Endothelial cell of umbilical vein (primary cell): ENCODE results near the gene CCDC107.

Experiments
- EZH2 ChIP-seq: IDR thresholded peaks from 2 replicates; pipeline ENCODE4 v1.6.1; 2012; ENCODE audit warnings: borderline replicate concordance, low read depth, mild to moderate bottlenecking, moderate library complexity, low read length, inconsistent platforms; ENCODE audit not compliant: severe bottlenecking
- JUN ChIP-seq: IDR thresholded peaks from 2 replicates; pipeline ENCODE4 v1.6.1; 2011; ENCODE audit warnings: borderline replicate concordance, low read depth; ENCODE audit not compliant: insufficient read length, insufficient read depth
- MYC ChIP-seq: IDR thresholded peaks from one replicate; pipeline ENCODE4 v1.6.1; 2011; ENCODE audit warnings: mild to moderate bottlenecking, low read depth, low read length
- POLR2A ChIP-seq: IDR thresholded peaks from 2 replicates; pipeline ENCODE4 v1.6.1; 2012; ENCODE audit warnings: low read depth, mild to moderate bottlenecking, control low read depth, low read length
- POLR2AphosphoS5 ChIP-seq: IDR thresholded peaks from 2 replicates; pipeline ENCODE4 v1.6.1; 2012; ENCODE audit warnings: low read depth, mild to moderate bottlenecking, control low read depth, low read length, moderate library complexity; ENCODE audit not compliant: insufficient read depth
- TF ChIP-seq, protein P1 (sequence below), 2 donors: IDR thresholded peaks; 1 replicate in 1 of 2; 2 replicates in 1 of 2; pipeline ENCODE4 v1.5.1; 2011; ENCODE audit warnings: low read length in 2 of 2, mild to moderate bottlenecking in 2 of 2, moderate library complexity in 2 of 2, control low read depth in 1 of 2, inconsistent platforms in 1 of 2, low read depth in 1 of 2; ENCODE audit not compliant: insufficient read depth in 1 of 2; ENCODE audit errors: extremely low read depth in 1 of 2
- TF ChIP-seq, protein P2 (sequence below): IDR thresholded peaks from 2 replicates; pipeline ENCODE4 v1.6.1; 2011; ENCODE audit not compliant: insufficient read depth, insufficient read length

DNA sequence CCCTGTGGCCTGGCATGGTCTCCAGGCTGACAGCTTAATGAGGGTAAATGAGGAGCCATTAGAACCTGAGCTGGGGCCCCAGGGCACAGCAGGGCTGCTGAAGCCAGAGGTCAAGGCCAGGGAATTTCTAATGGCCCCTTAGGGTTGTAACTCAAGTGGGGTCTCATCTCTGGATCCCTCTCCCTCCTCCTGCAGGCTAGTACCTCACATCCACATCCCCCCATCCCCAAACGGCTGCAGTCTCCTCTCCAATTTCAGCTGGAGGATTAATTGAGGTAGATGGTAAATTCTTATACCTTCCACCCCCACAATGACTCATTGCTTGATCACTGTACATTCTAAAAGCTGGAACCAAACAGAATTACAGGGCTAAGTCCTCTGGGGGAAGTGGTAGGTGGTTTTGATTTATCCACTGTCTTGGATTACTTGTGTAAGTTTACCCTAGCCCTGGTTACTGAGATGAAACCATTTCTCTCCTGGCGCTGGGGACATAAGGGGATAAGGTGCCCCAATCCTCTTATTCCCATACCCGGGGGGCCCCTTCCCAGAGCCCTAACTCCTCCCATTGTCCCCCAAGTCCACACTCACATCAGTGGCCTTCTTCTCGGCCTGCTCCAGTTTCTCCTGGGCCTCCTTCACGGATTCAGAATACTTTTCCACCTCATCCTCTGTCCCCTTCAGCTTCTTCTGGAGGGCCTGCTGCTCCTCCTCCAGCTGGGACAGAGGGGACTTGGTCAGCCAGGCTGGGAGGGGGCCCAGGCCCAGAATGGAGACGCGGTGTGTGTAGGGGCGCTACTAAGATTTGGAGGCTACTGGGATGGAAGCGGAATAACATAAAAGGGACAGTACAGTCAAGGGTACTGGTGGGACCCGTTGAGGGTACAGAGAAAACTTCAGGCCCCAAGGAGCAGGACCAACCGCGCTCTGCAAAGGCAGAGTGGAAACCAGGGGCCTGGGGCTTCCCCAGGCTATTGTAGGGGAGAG lies 30.8 kb downstream of the CCDC107 start:
- TF ChIP-seq, protein P1, sequence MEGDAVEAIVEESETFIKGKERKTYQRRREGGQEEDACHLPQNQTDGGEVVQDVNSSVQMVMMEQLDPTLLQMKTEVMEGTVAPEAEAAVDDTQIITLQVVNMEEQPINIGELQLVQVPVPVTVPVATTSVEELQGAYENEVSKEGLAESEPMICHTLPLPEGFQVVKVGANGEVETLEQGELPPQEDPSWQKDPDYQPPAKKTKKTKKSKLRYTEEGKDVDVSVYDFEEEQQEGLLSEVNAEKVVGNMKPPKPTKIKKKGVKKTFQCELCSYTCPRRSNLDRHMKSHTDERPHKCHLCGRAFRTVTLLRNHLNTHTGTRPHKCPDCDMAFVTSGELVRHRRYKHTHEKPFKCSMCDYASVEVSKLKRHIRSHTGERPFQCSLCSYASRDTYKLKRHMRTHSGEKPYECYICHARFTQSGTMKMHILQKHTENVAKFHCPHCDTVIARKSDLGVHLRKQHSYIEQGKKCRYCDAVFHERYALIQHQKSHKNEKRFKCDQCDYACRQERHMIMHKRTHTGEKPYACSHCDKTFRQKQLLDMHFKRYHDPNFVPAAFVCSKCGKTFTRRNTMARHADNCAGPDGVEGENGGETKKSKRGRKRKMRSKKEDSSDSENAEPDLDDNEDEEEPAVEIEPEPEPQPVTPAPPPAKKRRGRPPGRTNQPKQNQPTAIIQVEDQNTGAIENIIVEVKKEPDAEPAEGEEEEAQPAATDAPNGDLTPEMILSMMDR (IDR thresholded peaks at IDR 0.05; ENCODE audit: extremely low read depth in 1 of 2, insufficient read depth in 1 of 2, low read depth in 1 of 2, low read length in 2 of 2) = no peak
- TF ChIP-seq POLR2A (no peak), EZH2 (no peak), POLR2AphosphoS5 (no peak), MYC (no peak), JUN (no peak)
- TF ChIP-seq, protein P2, sequence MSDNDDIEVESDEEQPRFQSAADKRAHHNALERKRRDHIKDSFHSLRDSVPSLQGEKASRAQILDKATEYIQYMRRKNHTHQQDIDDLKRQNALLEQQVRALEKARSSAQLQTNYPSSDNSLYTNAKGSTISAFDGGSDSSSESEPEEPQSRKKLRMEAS = no peak
